GM23338 (cell line): ENCODE measurements around the gene DAAM1. TPM values are rescaled to one million over a fixed set of nuclear protein-coding genes. Genes with fewer than 3 reads are reported as not detected.

ENCODE experiments used
- ATAC-seq: fragments of 200-7000 bp; cut with Tn5 transposase; 3 replicates; pipeline ENCODE4 v1.9.1; 2020
- DNase-seq: peaks from one replicate; pipeline ENCODE4 v3.0.0-alpha.2; 2015; ENCODE audit warnings: low spot score
- H2AFZ ChIP-seq: fragments of 200-600 bp; sonication (generic); 2 replicates; pipeline ENCODE4 v1.8.0; 2016; ENCODE audit warnings: antibody characterized with exemption, mild to moderate bottlenecking, moderate library complexity
- H3F3A ChIP-seq: fragments of 200-600 bp; sonication (generic); replicated peaks from 2 replicates; pipeline ENCODE4 v1.8.0; 2017; ENCODE audit warnings: antibody characterized with exemption, mixed run types, low read depth
- H3K27ac ChIP-seq: fragments of 200-600 bp; sonication (generic); 2 replicates; pipeline ENCODE4 v1.6.1; 2016; ENCODE audit warnings: low read depth
- H3K27me3 ChIP-seq: fragments of 200-600 bp; sonication (generic); 2 replicates; pipeline ENCODE4 v1.8.0; 2016; ENCODE audit warnings: mild to moderate bottlenecking, mixed run types, moderate library complexity; ENCODE audit not compliant: insufficient read depth
- H3K36me3 ChIP-seq: fragments of 200-600 bp; sonication (generic); 2 replicates; pipeline ENCODE4 v1.8.0; 2016; ENCODE audit warnings: mild to moderate bottlenecking; ENCODE audit not compliant: insufficient read depth
- H3K4me1 ChIP-seq: fragments of 200-600 bp; sonication (generic); 2 replicates; pipeline ENCODE4 v1.8.0; 2016; ENCODE audit warnings: mild to moderate bottlenecking, moderate library complexity; ENCODE audit not compliant: insufficient read depth
- H3K4me2 ChIP-seq: fragments of 200-600 bp; sonication (generic); 2 replicates; pipeline ENCODE4 v1.7.1; 2017; ENCODE audit warnings: mixed run types
- H3K4me3 ChIP-seq: fragments of 200-600 bp; sonication (generic); 2 replicates; pipeline ENCODE4 v1.6.1; 2016; ENCODE audit warnings: mixed run types
- H3K79me2 ChIP-seq: fragments of 200-600 bp; sonication (generic); replicated peaks from 2 replicates; pipeline ENCODE4 v1.8.0; 2017; ENCODE audit warnings: mild to moderate bottlenecking; ENCODE audit not compliant: insufficient read depth
- H3K9me2 ChIP-seq: fragments of 200-600 bp; sonication (generic); 2 replicates; pipeline ENCODE4 v1.8.0; 2017; ENCODE audit not compliant: insufficient read depth
- H4K20me1 ChIP-seq: fragments of 200-600 bp; sonication (generic); replicated peaks from 2 replicates; pipeline ENCODE4 v1.8.0; 2017; ENCODE audit warnings: mild to moderate bottlenecking; ENCODE audit not compliant: insufficient read depth
- H3K27ac Mint-ChIP-seq: 2 replicates; pipeline ENCODE4 v1.8.0; 2020; ENCODE audit warnings: inconsistent platforms, mild to moderate bottlenecking, moderate library complexity, mixed read lengths
- H3K27me3 Mint-ChIP-seq: 3 replicates; pipeline ENCODE4 v1.8.0; 2022; ENCODE audit warnings: low read depth, mild to moderate bottlenecking, moderate library complexity, mixed read lengths, inconsistent platforms; ENCODE audit not compliant: insufficient read depth, poor library complexity
- H3K36me3 Mint-ChIP-seq: 3 replicates; pipeline ENCODE4 v1.8.0; 2021; ENCODE audit warnings: low read depth, mild to moderate bottlenecking, inconsistent platforms, moderate library complexity, mixed read lengths
- H3K4me1 Mint-ChIP-seq: 3 replicates; pipeline ENCODE4 v1.8.0; 2020; ENCODE audit warnings: mild to moderate bottlenecking, inconsistent platforms, mixed read lengths
- H3K4me3 Mint-ChIP-seq: 3 replicates; pipeline ENCODE4 v1.8.0; 2021; ENCODE audit warnings: moderate library complexity, mild to moderate bottlenecking, inconsistent platforms, mixed read lengths
- H3K9me3 Mint-ChIP-seq: 3 replicates; pipeline ENCODE4 v1.8.0; 2020; ENCODE audit warnings: moderate library complexity, mild to moderate bottlenecking, inconsistent platforms, mixed read lengths
- CREB1 ChIP-seq: fragments of 250-450 bp; sonication (Bioruptor Pico); IDR thresholded peaks from 2 replicates; pipeline ENCODE4 v1.5.0; 2020; ENCODE audit warnings: low read depth, mild to moderate bottlenecking, moderate library complexity
- EZH2 ChIP-seq: fragments of 200-600 bp; sonication (generic); IDR thresholded peaks from one replicate; pipeline ENCODE4 v1.8.0; 2017; ENCODE audit warnings: antibody characterized with exemption, mild to moderate bottlenecking, low read depth; ENCODE audit not compliant: unreplicated experiment
- EZH2phosphoT487 ChIP-seq: fragments of 200-600 bp; sonication (generic); IDR thresholded peaks from one replicate; pipeline ENCODE4 v1.8.1; 2018; ENCODE audit warnings: antibody characterized with exemption; ENCODE audit not compliant: unreplicated experiment
- JUNB ChIP-seq: IDR thresholded peaks from one replicate; pipeline ENCODE4 v1.6.1; 2016; ENCODE audit warnings: antibody characterized with exemption; ENCODE audit not compliant: unreplicated experiment
- NANOG ChIP-seq: IDR thresholded peaks from 2 replicates; pipeline ENCODE4 v1.6.1; 2016; ENCODE audit warnings: antibody characterized with exemption, borderline replicate concordance
- POLR2AphosphoS5 ChIP-seq: IDR thresholded peaks from 2 replicates; pipeline ENCODE4 v1.6.1; 2016; ENCODE audit warnings: antibody characterized with exemption, low read depth
- STAT1 ChIP-seq: IDR thresholded peaks from one replicate; pipeline ENCODE4 v1.6.1; 2016; ENCODE audit warnings: antibody characterized with exemption; ENCODE audit not compliant: unreplicated experiment
- ZNF114 ChIP-seq: fragments of 250-450 bp; sonication (Bioruptor Pico); IDR thresholded peaks from 2 replicates; pipeline ENCODE4 v1.5.0; 2020; ENCODE audit warnings: mild to moderate bottlenecking, moderate library complexity
- ZNF331 ChIP-seq: fragments of 250-450 bp; sonication (Bioruptor Pico); IDR thresholded peaks from 2 replicates; pipeline ENCODE4 v1.5.0; 2020; ENCODE audit warnings: low read depth, mild to moderate bottlenecking, moderate library complexity
- polyA plus RNA-seq: library from polyadenylated mRNA; unstranded; fragments of >200 nt; fragmentation: Nextera tagmentation; extraction: Ambion mirVana; gene quantifications from 2 replicates; pipeline ENCODE4 v1.2.1, GENCODE V29; 2016
- total RNA-seq: library from RNA; depleted of rRNA; stranded (reverse); fragments of >200 nt; shearing (Covaris generic); gene quantifications from 2 replicates; pipeline ENCODE4 v1.2.3, GENCODE V29; 2014
- TF ChIP-seq, protein P1 (sequence below): IDR thresholded peaks from one replicate; pipeline ENCODE4 v1.6.1; 2018; ENCODE audit warnings: antibody characterized with exemption; ENCODE audit not compliant: unreplicated experiment
- TF ChIP-seq, protein P2 (sequence below): IDR thresholded peaks from 2 replicates; pipeline ENCODE4 v1.6.1; 2016; ENCODE audit warnings: antibody characterized with exemption
- TF ChIP-seq, protein P3 (sequence below): fragments of 250-450 bp; sonication (Bioruptor Pico); IDR thresholded peaks from 2 replicates; pipeline ENCODE4 v1.5.0; 2020; ENCODE audit warnings: mild to moderate bottlenecking, moderate library complexity
- TF ChIP-seq, protein P4 (sequence below), 2 experiments: fragments of 200-600 bp in 1 of 2; sonication (generic) in 1 of 2; conservative IDR thresholded peaks; 2 replicates each; pipeline versions ENCODE4 v1.5.1 to v1.6.1; 2016 to 2017; ENCODE audit warnings: antibody characterized with exemption in 2 of 2, low read depth in 2 of 2, mild to moderate bottlenecking in 2 of 2, moderate library complexity in 1 of 2

The DAAM1 gene
- total and polyA plus RNA-seq, 2 experiments from 2014 or later, result 36.3 to 42.1 TPM

DNA sequence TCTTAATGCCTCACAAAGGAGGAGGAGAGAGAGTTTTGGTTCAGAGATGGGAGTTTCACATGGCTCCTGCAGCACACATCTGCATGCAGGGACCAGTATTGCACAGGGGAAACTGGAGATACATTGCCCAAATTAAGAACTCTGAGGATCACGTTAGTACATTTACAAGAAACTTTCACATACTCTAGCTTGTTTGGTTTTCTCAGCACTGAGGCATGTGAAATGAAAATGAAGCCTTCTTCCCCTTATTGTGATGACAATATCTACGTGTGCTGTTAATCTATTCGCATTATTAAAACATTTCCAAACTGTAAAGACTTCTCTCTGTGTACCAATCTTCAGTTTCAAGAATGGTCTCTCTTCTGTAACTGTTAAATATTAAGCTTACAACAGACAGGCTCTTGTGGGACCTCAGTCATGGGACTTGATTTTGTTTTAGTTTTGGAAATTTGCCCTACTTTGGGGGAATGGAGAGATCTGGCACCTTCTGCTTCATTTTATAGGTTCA, 124.7 kb downstream of the DAAM1 start:
- H3K27ac Mint-ChIP-seq, result no peak overlapping the region
- Histone ChIP-seq H3K4me2 (no peak overlapping the region), H3K9me2 (no peaks in the 10 kb centered on the region), H3K4me3 (no peak overlapping the region), H4K20me1 (no peaks in the 10 kb centered on the region), H3K4me1 (0 out of 2 replicates have a peak, but pooled peaks cover 11% of the 10 kb centered on the region), H3K79me2 (no peaks in the 10 kb centered on the region), H3K27me3 (no peaks in the 10 kb centered on the region), H3K27ac (no peak overlapping the region), H2AFZ (no peak overlapping the region), H3F3A (no peaks in the 10 kb centered on the region), H3K36me3 (no peaks in the 10 kb centered on the region)
- no peaks in the 10 kb centered on the region for H3K27me3 Mint-ChIP-seq
- peaks cover 19% of the 10 kb centered on the region for H3K4me1 Mint-ChIP-seq
- DNase-seq (no peak), ATAC-seq (no peak)
- no peak for TF ChIP-seq ZNF331 (CRISPR knock-in tag)
- TF ChIP-seq CREB1 (CRISPR knock-in tag), result no peak
- TF ChIP-seq STAT1, result no peak
- TF ChIP-seq, protein P1, sequence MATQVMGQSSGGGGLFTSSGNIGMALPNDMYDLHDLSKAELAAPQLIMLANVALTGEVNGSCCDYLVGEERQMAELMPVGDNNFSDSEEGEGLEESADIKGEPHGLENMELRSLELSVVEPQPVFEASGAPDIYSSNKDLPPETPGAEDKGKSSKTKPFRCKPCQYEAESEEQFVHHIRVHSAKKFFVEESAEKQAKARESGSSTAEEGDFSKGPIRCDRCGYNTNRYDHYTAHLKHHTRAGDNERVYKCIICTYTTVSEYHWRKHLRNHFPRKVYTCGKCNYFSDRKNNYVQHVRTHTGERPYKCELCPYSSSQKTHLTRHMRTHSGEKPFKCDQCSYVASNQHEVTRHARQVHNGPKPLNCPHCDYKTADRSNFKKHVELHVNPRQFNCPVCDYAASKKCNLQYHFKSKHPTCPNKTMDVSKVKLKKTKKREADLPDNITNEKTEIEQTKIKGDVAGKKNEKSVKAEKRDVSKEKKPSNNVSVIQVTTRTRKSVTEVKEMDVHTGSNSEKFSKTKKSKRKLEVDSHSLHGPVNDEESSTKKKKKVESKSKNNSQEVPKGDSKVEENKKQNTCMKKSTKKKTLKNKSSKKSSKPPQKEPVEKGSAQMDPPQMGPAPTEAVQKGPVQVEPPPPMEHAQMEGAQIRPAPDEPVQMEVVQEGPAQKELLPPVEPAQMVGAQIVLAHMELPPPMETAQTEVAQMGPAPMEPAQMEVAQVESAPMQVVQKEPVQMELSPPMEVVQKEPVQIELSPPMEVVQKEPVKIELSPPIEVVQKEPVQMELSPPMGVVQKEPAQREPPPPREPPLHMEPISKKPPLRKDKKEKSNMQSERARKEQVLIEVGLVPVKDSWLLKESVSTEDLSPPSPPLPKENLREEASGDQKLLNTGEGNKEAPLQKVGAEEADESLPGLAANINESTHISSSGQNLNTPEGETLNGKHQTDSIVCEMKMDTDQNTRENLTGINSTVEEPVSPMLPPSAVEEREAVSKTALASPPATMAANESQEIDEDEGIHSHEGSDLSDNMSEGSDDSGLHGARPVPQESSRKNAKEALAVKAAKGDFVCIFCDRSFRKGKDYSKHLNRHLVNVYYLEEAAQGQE, result no peak
- TF ChIP-seq, protein P2, sequence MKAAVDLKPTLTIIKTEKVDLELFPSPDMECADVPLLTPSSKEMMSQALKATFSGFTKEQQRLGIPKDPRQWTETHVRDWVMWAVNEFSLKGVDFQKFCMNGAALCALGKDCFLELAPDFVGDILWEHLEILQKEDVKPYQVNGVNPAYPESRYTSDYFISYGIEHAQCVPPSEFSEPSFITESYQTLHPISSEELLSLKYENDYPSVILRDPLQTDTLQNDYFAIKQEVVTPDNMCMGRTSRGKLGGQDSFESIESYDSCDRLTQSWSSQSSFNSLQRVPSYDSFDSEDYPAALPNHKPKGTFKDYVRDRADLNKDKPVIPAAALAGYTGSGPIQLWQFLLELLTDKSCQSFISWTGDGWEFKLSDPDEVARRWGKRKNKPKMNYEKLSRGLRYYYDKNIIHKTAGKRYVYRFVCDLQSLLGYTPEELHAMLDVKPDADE, result no peak
- TF ChIP-seq EZH2, result no peak
- TF ChIP-seq ZNF114 (CRISPR knock-in tag), result no peak
- no peak for TF ChIP-seq EZH2phosphoT487
- TF ChIP-seq POLR2AphosphoS5, result no peak
- TF ChIP-seq, protein P3, sequence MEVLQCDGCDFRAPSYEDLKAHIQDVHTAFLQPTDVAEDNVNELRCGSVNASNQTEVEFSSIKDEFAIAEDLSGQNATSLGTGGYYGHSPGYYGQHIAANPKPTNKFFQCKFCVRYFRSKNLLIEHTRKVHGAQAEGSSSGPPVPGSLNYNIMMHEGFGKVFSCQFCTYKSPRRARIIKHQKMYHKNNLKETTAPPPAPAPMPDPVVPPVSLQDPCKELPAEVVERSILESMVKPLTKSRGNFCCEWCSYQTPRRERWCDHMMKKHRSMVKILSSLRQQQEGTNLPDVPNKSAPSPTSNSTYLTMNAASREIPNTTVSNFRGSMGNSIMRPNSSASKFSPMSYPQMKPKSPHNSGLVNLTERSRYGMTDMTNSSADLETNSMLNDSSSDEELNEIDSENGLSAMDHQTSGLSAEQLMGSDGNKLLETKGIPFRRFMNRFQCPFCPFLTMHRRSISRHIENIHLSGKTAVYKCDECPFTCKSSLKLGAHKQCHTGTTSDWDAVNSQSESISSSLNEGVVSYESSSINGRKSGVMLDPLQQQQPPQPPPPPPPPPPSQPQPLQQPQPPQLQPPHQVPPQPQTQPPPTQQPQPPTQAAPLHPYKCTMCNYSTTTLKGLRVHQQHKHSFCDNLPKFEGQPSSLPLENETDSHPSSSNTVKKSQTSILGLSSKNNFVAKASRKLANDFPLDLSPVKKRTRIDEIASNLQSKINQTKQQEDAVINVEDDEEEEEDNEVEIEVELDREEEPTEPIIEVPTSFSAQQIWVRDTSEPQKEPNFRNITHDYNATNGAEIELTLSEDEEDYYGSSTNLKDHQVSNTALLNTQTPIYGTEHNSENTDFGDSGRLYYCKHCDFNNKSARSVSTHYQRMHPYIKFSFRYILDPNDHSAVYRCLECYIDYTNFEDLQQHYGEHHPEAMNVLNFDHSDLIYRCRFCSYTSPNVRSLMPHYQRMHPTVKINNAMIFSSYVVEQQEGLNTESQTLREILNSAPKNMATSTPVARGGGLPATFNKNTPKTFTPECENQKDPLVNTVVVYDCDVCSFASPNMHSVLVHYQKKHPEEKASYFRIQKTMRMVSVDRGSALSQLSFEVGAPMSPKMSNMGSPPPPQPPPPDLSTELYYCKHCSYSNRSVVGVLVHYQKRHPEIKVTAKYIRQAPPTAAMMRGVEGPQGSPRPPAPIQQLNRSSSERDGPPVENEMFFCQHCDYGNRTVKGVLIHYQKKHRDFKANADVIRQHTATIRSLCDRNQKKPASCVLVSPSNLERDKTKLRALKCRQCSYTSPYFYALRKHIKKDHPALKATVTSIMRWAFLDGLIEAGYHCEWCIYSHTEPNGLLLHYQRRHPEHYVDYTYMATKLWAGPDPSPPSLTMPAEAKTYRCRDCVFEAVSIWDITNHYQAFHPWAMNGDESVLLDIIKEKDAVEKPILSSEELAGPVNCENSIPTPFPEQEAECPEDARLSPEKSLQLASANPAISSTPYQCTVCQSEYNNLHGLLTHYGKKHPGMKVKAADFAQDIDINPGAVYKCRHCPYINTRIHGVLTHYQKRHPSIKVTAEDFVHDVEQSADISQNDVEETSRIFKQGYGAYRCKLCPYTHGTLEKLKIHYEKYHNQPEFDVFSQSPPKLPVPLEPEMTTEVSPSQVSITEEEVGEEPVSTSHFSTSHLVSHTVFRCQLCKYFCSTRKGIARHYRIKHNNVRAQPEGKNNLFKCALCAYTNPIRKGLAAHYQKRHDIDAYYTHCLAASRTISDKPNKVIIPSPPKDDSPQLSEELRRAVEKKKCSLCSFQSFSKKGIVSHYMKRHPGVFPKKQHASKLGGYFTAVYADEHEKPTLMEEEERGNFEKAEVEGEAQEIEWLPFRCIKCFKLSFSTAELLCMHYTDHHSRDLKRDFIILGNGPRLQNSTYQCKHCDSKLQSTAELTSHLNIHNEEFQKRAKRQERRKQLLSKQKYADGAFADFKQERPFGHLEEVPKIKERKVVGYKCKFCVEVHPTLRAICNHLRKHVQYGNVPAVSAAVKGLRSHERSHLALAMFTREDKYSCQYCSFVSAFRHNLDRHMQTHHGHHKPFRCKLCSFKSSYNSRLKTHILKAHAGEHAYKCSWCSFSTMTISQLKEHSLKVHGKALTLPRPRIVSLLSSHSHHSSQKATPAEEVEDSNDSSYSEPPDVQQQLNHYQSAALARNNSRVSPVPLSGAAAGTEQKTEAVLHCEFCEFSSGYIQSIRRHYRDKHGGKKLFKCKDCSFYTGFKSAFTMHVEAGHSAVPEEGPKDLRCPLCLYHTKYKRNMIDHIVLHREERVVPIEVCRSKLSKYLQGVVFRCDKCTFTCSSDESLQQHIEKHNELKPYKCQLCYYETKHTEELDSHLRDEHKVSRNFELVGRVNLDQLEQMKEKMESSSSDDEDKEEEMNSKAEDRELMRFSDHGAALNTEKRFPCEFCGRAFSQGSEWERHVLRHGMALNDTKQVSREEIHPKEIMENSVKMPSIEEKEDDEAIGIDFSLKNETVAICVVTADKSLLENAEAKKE (CRISPR knock-in tag), result no peak
- no peak for TF ChIP-seq JUNB
- no peak for TF ChIP-seq NANOG
- TF ChIP-seq, protein P4, sequence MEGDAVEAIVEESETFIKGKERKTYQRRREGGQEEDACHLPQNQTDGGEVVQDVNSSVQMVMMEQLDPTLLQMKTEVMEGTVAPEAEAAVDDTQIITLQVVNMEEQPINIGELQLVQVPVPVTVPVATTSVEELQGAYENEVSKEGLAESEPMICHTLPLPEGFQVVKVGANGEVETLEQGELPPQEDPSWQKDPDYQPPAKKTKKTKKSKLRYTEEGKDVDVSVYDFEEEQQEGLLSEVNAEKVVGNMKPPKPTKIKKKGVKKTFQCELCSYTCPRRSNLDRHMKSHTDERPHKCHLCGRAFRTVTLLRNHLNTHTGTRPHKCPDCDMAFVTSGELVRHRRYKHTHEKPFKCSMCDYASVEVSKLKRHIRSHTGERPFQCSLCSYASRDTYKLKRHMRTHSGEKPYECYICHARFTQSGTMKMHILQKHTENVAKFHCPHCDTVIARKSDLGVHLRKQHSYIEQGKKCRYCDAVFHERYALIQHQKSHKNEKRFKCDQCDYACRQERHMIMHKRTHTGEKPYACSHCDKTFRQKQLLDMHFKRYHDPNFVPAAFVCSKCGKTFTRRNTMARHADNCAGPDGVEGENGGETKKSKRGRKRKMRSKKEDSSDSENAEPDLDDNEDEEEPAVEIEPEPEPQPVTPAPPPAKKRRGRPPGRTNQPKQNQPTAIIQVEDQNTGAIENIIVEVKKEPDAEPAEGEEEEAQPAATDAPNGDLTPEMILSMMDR (conservative IDR thresholded peaks at IDR 0.05; ENCODE audit: low read depth in 2 of 2), result no peak
- no peaks in the 10 kb centered on the region for H3K36me3 Mint-ChIP-seq
- H3K4me3 Mint-ChIP-seq, result no peak overlapping the region
- H3K9me3 Mint-ChIP-seq, result no peaks in the 10 kb centered on the region
